Measurements from ENCODE around the gene GATAD1.
"Not testable (repeated sequence)": the region's sequence is repeated elsewhere in the genome, so short reads cannot be mapped to it uniquely, and the experiment has no call there.

The GATAD1 gene, protein sequence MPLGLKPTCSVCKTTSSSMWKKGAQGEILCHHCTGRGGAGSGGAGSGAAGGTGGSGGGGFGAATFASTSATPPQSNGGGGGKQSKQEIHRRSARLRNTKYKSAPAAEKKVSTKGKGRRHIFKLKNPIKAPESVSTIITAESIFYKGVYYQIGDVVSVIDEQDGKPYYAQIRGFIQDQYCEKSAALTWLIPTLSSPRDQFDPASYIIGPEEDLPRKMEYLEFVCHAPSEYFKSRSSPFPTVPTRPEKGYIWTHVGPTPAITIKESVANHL

DNA sequence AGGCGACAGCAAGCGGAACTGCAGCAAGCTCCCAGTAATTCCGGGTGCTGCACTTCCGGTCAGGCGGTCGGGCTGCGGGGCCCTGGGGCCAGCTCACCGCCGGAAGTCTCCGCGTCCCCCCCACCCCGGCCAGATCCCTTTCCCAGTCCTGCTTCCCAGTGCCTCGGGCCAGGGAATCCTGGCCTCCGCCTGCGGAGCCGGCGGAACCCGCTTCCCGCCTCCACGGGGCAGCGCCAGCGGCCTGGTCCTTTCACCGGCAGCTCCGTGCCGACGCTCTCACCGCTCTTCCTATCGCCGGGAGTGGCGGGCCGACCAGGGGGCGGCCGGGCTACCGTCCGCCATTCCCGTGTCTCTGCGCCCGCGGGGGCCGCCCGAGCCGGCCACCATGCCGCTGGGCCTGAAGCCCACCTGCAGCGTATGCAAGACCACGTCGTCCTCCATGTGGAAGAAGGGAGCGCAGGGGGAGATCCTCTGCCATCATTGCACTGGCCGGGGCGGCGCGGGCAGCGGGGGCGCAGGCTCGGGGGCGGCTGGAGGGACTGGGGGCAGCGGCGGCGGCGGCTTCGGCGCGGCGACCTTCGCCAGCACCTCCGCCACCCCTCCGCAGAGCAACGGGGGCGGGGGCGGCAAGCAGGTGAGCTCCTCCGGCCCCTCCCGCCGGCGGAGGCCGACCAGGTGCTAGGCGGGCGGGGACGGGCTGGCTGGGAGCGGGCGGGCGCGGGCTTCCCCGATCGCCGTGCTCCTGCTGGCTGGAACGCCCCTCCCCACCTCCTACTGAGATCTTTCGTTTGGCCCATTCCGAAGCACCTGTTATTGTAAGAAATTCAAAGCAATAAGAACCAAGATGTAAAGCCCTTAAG, at the start of gene GATAD1:
Gene GATAD1 (plus strand): TSS at position 138 of the 860 bp plus-strand sequence. CDS start 248 bp downstream, at position 386.
- Histone ChIP-seq H3K9me3 (ENCODE audit: control insufficient read depth, insufficient read depth, low read length) (no peaks in the 10 kb centered on the region), H3K27me3 (ENCODE audit: control insufficient read depth, insufficient read depth, low read length) (no peaks in the 10 kb centered on the region), H3K9ac (ENCODE audit: low read depth, low read length) (peak within 1 kb of the TSS; percentile 96), H3K36me3 (ENCODE audit: control insufficient read depth, insufficient read depth, low read length) (peaks cover 10% of the 10 kb centered on the region), H3K4me3 (ENCODE audit: low read depth, low read length) (peak within 1 kb of the TSS; percentile 72), H3K4me1 (ENCODE audit: control insufficient read depth, insufficient read depth, low read length) (no peaks in the 10 kb centered on the region)

DNA sequence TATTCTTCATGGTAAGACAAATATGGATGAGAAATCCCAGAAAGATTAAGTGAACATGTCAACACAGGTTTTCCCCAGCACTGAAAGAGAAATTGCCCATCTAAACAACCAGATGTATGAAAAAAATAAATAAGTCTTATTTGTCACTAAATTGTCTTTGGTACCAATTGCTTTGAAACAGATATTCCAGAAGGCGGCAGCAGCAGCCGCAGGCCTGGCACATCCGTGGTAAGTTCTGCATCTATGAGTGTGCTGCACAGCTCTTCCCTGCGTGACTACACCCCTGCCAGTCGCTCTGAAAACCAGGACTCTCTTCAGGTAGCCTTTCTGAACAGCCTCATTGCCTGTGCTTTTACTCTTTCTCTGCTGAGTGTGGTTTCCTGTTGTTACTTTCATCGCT, 49.7 kb upstream of the GATAD1 start:
- Histone ChIP-seq H3K36me3 (ENCODE audit: control insufficient read depth, insufficient read depth, low read length) (peaks cover 7% of the 10 kb centered on the region), H3K9ac (ENCODE audit: low read depth, low read length) (no peak overlapping the region), H3K4me1 (ENCODE audit: control insufficient read depth, insufficient read depth, low read length) (no peaks in the 10 kb centered on the region), H3K27me3 (ENCODE audit: control insufficient read depth, insufficient read depth, low read length) (no peaks in the 10 kb centered on the region), H3K4me3 (ENCODE audit: low read depth, low read length) (no peak overlapping the region), H3K9me3 (ENCODE audit: control insufficient read depth, insufficient read depth, low read length) (no peaks in the 10 kb centered on the region)

DNA sequence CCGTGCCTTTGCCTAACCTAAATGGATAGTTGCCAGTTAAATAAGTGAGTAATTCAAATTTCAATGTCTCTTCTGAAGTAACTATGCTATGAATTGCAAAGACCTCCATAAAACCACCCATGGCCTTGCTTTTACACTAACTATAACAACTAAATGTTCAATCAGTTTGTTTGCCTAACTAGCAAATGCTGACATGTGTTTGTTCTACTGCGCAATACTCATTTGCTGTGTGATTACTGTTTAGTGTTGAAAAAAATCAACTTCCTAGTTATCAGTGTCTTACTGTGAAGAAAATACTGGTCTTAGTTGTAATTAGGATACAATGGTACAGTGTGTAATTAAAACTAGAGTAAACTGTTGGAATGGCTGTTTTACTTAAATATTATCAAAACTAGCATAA, 47.3 kb upstream of the GATAD1 start:
- Histone ChIP-seq H3K27me3 (ENCODE audit: control insufficient read depth, insufficient read depth, low read length) (no peaks in the 10 kb centered on the region), H3K36me3 (ENCODE audit: control insufficient read depth, insufficient read depth, low read length) (peaks cover 7% of the 10 kb centered on the region), H3K4me3 (ENCODE audit: low read depth, low read length) (no peak overlapping the region), H3K4me1 (ENCODE audit: control insufficient read depth, insufficient read depth, low read length) (peaks cover 4% of the 10 kb centered on the region), H3K9me3 (ENCODE audit: control insufficient read depth, insufficient read depth, low read length) (no peaks in the 10 kb centered on the region), H3K9ac (ENCODE audit: low read depth, low read length) (no peak overlapping the region)

DNA sequence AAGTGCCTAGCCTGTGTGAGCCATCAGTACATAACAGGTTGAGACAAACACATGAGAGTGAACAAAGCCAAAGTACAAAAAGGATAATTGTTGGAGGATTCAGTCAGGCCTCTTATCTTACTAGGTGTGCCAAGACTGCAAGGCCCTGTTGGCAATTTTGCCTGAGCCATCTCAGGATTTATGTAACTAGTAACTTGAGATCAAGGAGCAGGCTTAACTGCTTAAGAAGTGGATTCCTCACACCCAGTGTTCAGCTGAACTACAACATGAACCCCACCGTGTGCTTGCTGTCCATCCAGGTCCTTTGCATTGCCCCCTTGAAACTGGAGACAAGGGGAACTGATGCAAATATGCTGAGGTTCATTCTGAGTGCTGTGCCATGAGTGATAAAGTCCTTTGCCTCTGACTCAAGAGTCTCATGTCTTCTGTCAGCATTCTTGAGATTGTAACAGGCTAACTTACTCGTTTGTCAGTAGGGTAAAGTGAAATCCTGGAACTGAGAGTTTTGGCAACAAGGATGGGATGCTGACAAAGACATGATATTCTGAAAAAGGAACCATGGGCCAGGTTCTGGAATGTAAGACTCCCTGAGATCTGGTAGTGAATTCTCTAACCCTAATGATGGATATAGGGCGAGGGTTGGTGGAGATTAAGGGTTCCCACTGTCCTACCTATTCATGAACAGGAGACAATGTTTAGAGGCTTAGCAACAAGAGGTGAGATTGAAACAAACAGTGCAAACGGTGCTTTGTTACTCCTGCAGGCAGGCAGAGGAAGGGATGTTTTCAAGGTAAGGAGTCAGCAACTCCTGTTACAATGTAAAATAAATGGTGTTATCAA, 44.1 kb upstream of the GATAD1 start:
- Histone ChIP-seq H3K4me1 (ENCODE audit: control insufficient read depth, insufficient read depth, low read length) (peaks cover 4% of the 10 kb centered on the region), H3K9ac (ENCODE audit: low read depth, low read length) (no peak overlapping the region)

DNA sequence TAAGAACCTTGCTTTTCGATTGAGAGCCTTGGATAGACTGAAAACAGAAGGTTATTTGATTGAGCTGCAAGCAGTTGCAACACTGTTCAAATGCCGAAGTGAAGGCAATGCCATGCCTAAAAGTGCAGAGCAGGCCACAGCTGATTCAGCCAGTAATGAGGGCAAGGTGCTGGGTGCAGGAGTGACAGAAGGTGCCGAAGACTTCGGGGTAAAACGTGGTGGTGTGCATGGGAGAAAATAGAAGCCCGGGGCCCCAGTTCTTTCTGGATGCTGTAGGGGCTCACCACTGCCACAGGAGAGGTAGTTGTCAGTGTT, 43.6 kb upstream of the GATAD1 start:
- no peak overlapping the region for H3K4me3 ChIP-seq (ENCODE audit: low read depth, low read length)
- no peaks in the 10 kb centered on the region for H3K36me3 ChIP-seq (ENCODE audit: control insufficient read depth, insufficient read depth, low read length)
- H3K9me3 ChIP-seq (ENCODE audit: control insufficient read depth, insufficient read depth, low read length), result no peaks in the 10 kb centered on the region
- H3K9ac ChIP-seq (ENCODE audit: low read depth, low read length), result no peak overlapping the region
- H3K27me3 ChIP-seq (ENCODE audit: control insufficient read depth, insufficient read depth, low read length), result no peaks in the 10 kb centered on the region
- peaks cover 4% of the 10 kb centered on the region for H3K4me1 ChIP-seq (ENCODE audit: control insufficient read depth, insufficient read depth, low read length)

More for the DNA sequence above, 44.1 kb upstream of the GATAD1 start:
- peaks cover 6% of the 10 kb centered on the region for H3K36me3 ChIP-seq (ENCODE audit: control insufficient read depth, insufficient read depth, low read length)
- H3K27me3 ChIP-seq (ENCODE audit: control insufficient read depth, insufficient read depth, low read length), result no peaks in the 10 kb centered on the region
- no peak overlapping the region for H3K4me3 ChIP-seq (ENCODE audit: low read depth, low read length)
- no peaks in the 10 kb centered on the region for H3K9me3 ChIP-seq (ENCODE audit: control insufficient read depth, insufficient read depth, low read length)

DNA sequence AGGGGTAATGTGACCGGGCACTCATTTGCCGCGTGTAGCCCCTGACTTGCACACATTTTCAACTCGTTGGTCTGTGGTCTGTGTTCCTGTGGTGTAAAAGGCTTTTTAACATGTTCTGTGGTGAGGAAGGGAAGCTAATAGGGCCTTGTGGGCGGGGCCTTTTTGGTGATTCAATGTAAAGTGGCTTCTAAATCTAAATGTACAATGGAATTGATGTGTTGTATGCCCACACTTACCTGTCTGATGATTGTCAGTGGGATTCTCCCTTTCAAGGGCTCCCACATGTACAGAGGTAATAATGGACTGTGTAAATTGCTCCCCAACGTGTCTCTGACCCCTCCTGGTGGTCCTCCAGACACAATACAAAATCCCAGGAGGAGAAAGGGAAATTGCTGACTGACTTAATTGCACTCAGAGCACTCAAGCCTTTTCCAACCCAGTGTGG, 43.1 kb upstream of the GATAD1 start:
- H3K36me3 ChIP-seq (ENCODE audit: control insufficient read depth, insufficient read depth, low read length), result no peaks in the 10 kb centered on the region
- H3K9ac ChIP-seq (ENCODE audit: low read depth, low read length), result no peak overlapping the region
- no peak overlapping the region for H3K4me3 ChIP-seq (ENCODE audit: low read depth, low read length)
- H3K9me3 ChIP-seq (ENCODE audit: control insufficient read depth, insufficient read depth, low read length), result no peaks in the 10 kb centered on the region
- no peaks in the 10 kb centered on the region for H3K27me3 ChIP-seq (ENCODE audit: control insufficient read depth, insufficient read depth, low read length)
- H3K4me1 ChIP-seq (ENCODE audit: control insufficient read depth, insufficient read depth, low read length), result peaks cover 4% of the 10 kb centered on the region

DNA sequence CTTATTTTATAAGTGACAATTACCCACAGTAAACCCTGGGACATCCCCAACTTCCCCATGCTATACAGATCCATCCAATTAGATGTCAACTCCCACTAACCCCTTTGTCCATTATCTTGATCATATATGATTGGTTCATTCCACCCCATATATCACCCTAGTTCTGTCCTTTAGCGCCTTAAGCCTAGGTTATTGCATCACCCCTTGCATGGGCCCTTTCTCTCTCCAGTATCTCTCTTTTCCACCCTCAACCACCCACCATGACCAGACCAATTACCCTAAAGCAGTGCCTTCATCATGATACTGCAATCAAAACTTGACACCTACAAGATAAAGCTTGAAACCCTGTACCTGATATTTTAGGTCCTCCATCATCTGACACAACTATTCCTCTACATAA, 37.9 kb upstream of the GATAD1 start:
- H3K4me3 ChIP-seq (ENCODE audit: low read depth, low read length), result no peak overlapping the region
- no peaks in the 10 kb centered on the region for H3K9me3 ChIP-seq (ENCODE audit: control insufficient read depth, insufficient read depth, low read length)
- no peaks in the 10 kb centered on the region for H3K4me1 ChIP-seq (ENCODE audit: control insufficient read depth, insufficient read depth, low read length)
- no peak overlapping the region for H3K9ac ChIP-seq (ENCODE audit: low read depth, low read length)
- no peaks in the 10 kb centered on the region for H3K27me3 ChIP-seq (ENCODE audit: control insufficient read depth, insufficient read depth, low read length)
- H3K36me3 ChIP-seq (ENCODE audit: control insufficient read depth, insufficient read depth, low read length), result no peaks in the 10 kb centered on the region

DNA sequence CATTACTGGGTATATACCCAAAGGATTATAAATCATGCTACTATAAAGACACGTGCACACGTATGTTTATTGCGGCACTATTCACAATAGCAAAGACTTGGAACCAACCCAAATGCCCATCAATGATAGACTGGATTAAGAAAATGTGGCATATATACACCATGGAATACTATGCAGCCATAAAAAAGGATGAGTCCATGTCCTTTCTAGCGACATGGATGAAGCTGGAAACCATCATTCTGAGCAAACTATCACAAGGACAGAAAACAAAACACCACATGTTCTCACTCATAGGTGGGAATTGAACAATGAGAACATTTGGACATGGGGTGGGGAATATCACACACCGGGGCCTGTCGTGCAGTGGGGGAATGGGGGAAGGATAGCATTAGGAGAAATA, 37.1 kb upstream of the GATAD1 start:
- H3K9me3 ChIP-seq (ENCODE audit: control insufficient read depth, insufficient read depth, low read length); H3K36me3 ChIP-seq (ENCODE audit: control insufficient read depth, insufficient read depth, low read length); H3K9ac ChIP-seq (ENCODE audit: low read depth, low read length); H3K4me3 ChIP-seq (ENCODE audit: low read depth, low read length); H3K4me1 ChIP-seq (ENCODE audit: control insufficient read depth, insufficient read depth, low read length); H3K27me3 ChIP-seq (ENCODE audit: control insufficient read depth, insufficient read depth, low read length): not testable (repeated sequence)

DNA sequence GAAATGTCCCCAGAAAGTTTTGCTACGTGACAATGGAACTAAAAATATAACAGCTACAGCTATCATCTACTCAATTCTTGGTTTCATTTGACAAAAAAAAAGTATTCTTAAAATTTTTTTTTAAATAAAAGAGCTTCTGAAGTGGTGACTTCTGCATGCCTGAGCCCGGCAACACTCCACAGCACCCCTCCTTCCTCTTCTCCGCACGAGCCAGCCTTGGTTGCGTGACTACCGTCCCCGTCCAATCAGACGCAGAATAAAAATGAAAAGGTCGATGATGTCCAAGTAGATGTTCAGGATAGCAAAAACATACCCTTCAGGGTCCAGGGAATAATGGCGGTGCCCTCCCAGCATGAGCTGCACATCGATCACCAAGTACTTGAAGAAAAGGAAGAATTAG, 34.5 kb upstream of the GATAD1 start:
- Histone ChIP-seq H3K9ac (ENCODE audit: low read depth, low read length) (no peak overlapping the region), H3K9me3 (ENCODE audit: control insufficient read depth, insufficient read depth, low read length) (no peaks in the 10 kb centered on the region), H3K27me3 (ENCODE audit: control insufficient read depth, insufficient read depth, low read length) (no peaks in the 10 kb centered on the region), H3K4me1 (ENCODE audit: control insufficient read depth, insufficient read depth, low read length) (no peaks in the 10 kb centered on the region), H3K4me3 (ENCODE audit: low read depth, low read length) (no peak overlapping the region), H3K36me3 (ENCODE audit: control insufficient read depth, insufficient read depth, low read length) (no peaks in the 10 kb centered on the region)

DNA sequence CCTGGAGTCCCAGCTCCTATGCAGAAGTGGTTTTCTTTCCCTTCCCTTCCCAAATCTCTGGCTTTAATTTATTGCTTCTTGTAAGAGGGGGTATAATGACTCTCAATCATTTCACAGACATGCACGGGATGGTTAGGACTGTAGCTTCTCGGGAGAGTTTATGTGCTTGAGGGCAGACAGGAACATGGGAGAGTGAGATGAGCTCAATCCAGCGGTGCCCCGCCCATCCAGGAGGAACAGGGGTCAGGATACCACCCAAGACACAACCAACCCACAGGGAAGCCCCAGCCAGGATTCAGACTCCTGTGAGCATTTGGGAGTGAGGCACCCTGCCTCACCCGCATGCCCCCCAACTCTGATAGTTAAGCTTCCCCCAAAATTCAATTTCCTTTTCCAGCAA, 33.7 kb upstream of the GATAD1 start:
- H3K36me3 ChIP-seq (ENCODE audit: control insufficient read depth, insufficient read depth, low read length), result no peaks in the 10 kb centered on the region
- no peaks in the 10 kb centered on the region for H3K27me3 ChIP-seq (ENCODE audit: control insufficient read depth, insufficient read depth, low read length)
- no peak overlapping the region for H3K4me3 ChIP-seq (ENCODE audit: low read depth, low read length)
- no peak overlapping the region for H3K9ac ChIP-seq (ENCODE audit: low read depth, low read length)
- H3K9me3 ChIP-seq (ENCODE audit: control insufficient read depth, insufficient read depth, low read length), result no peaks in the 10 kb centered on the region
- H3K4me1 ChIP-seq (ENCODE audit: control insufficient read depth, insufficient read depth, low read length), result no peaks in the 10 kb centered on the region

DNA sequence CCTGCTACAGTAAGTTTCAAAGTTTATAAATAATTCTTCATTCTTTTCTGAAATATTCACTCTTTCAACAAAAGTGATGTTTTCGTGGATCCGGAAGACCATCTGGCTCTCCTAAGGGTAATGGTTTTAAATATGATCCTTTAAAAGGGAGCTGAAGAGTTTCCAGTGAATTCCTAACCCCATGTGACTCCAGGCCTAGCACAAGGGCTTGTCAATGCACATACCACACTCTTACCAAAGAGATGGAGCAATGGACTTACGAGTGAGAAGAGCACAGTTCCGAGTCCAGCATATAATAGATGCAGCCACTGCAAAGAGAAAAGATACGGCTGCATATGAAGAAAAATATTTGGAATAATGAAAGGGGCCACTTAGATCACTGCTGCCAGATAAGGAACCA, 32.1 kb upstream of the GATAD1 start:
- Histone ChIP-seq H3K9me3 (ENCODE audit: control insufficient read depth, insufficient read depth, low read length) (no peaks in the 10 kb centered on the region), H3K27me3 (ENCODE audit: control insufficient read depth, insufficient read depth, low read length) (no peaks in the 10 kb centered on the region), H3K9ac (ENCODE audit: low read depth, low read length) (no peak overlapping the region), H3K36me3 (ENCODE audit: control insufficient read depth, insufficient read depth, low read length) (no peaks in the 10 kb centered on the region), H3K4me1 (ENCODE audit: control insufficient read depth, insufficient read depth, low read length) (no peaks in the 10 kb centered on the region), H3K4me3 (ENCODE audit: low read depth, low read length) (no peak overlapping the region)

All from iPS-15b (cell line).